ENCODE data around the gene PGAP1. TPM values are rescaled to one million over a fixed set of nuclear protein-coding genes. Genes with fewer than 3 reads are reported as not detected.

The PGAP1 gene
- total RNA-seq, 4 donors from 2014 or later, result 4.3 to 10.2 (median 6.9) TPM

DNA sequence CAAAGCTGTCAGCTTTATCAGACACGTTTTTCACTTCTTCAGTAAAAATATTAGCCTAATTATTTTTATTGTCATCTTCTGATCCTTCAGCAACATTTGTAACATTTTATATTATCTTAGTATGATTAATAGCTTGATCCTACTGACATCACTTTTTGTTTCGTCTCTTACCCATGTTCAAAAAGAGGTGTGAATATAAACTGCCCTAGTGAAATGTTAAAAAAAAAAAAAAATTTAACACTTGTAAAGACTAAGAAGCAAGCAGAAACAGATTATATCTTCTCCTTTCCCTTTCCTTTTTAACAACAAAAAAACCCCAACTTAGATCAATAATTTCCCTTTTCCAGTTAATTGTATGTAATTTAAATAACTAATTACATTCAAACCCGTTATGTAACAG lies 81.1 kb downstream of the PGAP1 start:
- TF ChIP-seq POLR2A (IDR thresholded peaks at IDR 0.05) (no peak), EP300 (IDR thresholded peaks at IDR 0.05) (no peak), POLR2AphosphoS5 (IDR thresholded peaks at IDR 0.05) (no peak)
- TF ChIP-seq, protein P1, sequence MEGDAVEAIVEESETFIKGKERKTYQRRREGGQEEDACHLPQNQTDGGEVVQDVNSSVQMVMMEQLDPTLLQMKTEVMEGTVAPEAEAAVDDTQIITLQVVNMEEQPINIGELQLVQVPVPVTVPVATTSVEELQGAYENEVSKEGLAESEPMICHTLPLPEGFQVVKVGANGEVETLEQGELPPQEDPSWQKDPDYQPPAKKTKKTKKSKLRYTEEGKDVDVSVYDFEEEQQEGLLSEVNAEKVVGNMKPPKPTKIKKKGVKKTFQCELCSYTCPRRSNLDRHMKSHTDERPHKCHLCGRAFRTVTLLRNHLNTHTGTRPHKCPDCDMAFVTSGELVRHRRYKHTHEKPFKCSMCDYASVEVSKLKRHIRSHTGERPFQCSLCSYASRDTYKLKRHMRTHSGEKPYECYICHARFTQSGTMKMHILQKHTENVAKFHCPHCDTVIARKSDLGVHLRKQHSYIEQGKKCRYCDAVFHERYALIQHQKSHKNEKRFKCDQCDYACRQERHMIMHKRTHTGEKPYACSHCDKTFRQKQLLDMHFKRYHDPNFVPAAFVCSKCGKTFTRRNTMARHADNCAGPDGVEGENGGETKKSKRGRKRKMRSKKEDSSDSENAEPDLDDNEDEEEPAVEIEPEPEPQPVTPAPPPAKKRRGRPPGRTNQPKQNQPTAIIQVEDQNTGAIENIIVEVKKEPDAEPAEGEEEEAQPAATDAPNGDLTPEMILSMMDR (IDR thresholded peaks at IDR 0.05), result no peak
- H3K27me3 ChIP-seq, result no peaks in the 10 kb centered on the region
- H3K27ac ChIP-seq, result no peak overlapping the region
- no peak for ATAC-seq
- 81 to 95% methylated on average over 2 to 3 of the region's 3 CpGs for whole genome bisulfite sequencing, 2 donors (ENCODE audit: low coverage in 1 of 2)
- H3K4me3 ChIP-seq, result no peak overlapping the region
- peaks cover 0 to 50% of the 10 kb centered on the region in 2 donors for H3K36me3 ChIP-seq
- no peaks in the 10 kb centered on the region for H3K9me3 ChIP-seq
- no peaks in the 10 kb centered on the region for H3K4me1 ChIP-seq

DNA sequence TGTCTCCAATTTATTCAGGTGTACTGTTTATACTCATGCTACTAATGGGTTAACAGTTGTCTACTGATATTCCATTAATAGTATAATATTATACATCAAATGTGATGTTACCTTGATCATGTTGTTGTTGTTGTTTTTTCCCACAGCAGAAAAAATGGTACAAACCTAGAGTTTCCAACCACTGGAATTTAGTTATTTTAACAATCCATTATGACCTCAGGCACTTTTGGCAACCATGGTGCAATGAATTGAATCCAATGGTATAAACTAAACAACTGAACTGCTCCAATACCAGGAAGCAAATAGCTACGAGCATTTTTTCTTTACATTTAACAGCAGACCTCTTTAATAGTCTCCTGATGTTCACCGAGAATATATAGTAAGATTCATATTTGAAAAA lies 86.3 kb downstream of the PGAP1 start:
- Histone ChIP-seq H3K36me3 (peaks cover 0 to 57% of the 10 kb centered on the region in 2 donors), H3K27ac (no peak overlapping the region), H3K27me3 (no peaks in the 10 kb centered on the region), H3K4me3 (no peak overlapping the region), H3K4me1 (peaks cover 0 to 6% (median 0%) of the 10 kb centered on the region in 3 donors), H3K9me3 (no peaks in the 10 kb centered on the region)
- ATAC-seq, result no peak
- no peak for TF ChIP-seq POLR2A (IDR thresholded peaks at IDR 0.05)
- TF ChIP-seq EP300 (IDR thresholded peaks at IDR 0.05), result no peak
- no peak for TF ChIP-seq POLR2AphosphoS5 (IDR thresholded peaks at IDR 0.05)
- TF ChIP-seq, protein P1 (IDR thresholded peaks at IDR 0.05), result no peak
- WGBS, 2 donors (ENCODE audit: low coverage in 1 of 2), result 85 to 94% methylated on average over 2 of the region's 2 CpGs

DNA sequence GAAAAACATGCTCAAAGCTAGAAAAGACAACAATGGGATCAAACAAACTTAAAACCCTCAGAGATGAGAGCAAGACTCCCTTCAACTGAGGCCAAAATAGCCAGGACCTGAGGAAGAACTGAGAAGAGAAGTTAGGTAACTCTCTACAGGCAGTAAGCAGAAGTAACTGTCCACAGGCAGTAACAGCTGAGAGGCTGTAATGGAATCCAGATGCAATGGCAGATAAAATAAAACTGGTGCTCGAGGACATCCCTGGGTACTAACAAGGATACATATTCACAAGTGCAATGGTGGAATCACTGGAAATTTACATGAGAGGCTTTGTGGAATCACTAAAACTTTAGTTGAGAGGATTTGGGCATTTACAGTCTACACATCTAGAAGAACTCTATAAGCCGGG lies 86.9 kb downstream of the PGAP1 start:
- TF ChIP-seq, protein P1 (IDR thresholded peaks at IDR 0.05), result no peak
- no peak for TF ChIP-seq EP300 (IDR thresholded peaks at IDR 0.05)
- TF ChIP-seq POLR2AphosphoS5 (IDR thresholded peaks at IDR 0.05), result no peak
- no peak for TF ChIP-seq POLR2A (IDR thresholded peaks at IDR 0.05)
- H3K4me1 ChIP-seq, result peaks cover 0 to 6% (median 0%) of the 10 kb centered on the region in 3 donors
- ATAC-seq, result no peak
- H3K27ac ChIP-seq, result no peak overlapping the region
- no peak overlapping the region for H3K4me3 ChIP-seq
- WGBS, 2 donors (ENCODE audit: low coverage in 1 of 2), result 90 to 100% methylated on average over 2 of the region's 2 CpGs
- H3K36me3 ChIP-seq, result peaks cover 0 to 56% of the 10 kb centered on the region in 2 donors
- H3K27me3 ChIP-seq, result no peaks in the 10 kb centered on the region
- H3K9me3 ChIP-seq, result no peaks in the 10 kb centered on the region

DNA sequence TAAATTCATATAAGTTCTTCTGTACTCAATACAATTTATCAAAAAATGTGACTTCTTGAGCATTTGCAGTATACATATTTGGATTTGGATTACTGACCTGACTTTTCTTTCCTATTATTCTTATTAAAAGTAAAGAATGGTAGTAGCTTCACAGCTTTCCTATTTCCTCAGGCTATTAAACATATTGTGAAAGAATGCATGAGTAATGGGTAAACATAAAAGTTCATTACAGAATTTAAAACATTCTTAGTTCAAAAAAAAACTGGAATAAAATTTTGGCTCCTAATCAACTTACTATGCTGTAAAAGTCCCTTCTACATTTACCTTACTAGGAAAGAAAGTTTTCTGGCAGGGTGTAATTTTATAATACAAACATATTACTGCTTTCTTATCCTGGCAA lies 90.1 kb downstream of the PGAP1 start:
- Histone ChIP-seq H3K27me3 (no peaks in the 10 kb centered on the region), H3K4me1 (peaks cover 0 to 6% (median 0%) of the 10 kb centered on the region in 3 donors), H3K27ac (no peak overlapping the region), H3K36me3 (peaks cover 0 to 36% of the 10 kb centered on the region in 2 donors), H3K4me3 (no peak overlapping the region), H3K9me3 (no peaks in the 10 kb centered on the region)
- no peak for ATAC-seq
- TF ChIP-seq, protein P1 (IDR thresholded peaks at IDR 0.05), result no peak
- TF ChIP-seq EP300 (IDR thresholded peaks at IDR 0.05) (no peak), POLR2A (IDR thresholded peaks at IDR 0.05) (no peak), POLR2AphosphoS5 (IDR thresholded peaks at IDR 0.05) (no peak)

DNA sequence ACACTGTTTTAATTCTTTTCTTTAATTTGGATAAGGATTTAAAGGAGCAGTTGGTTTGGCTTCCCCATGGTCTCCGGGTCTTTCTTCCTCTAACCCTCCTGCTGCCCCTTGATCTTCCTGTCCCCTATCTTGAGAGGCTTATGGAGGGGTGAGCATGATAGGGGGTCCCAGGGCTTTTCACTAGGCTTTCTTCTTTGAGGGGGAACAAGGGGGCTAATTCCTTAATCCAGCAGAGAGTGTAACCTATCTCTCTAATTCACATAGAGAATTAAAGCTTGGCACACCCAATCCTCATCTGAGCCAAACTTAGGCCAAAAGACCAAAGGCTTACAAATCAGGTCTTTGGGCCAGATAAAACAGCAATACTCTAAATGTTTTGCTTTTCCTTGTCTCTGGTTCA lies 95.8 kb downstream of the PGAP1 start:
- H3K4me1 ChIP-seq, result no peaks in the 10 kb centered on the region
- H3K36me3 ChIP-seq, result no peaks in the 10 kb centered on the region
- no peak overlapping the region for H3K27ac ChIP-seq
- H3K27me3 ChIP-seq, result no peaks in the 10 kb centered on the region
- TF ChIP-seq POLR2AphosphoS5 (IDR thresholded peaks at IDR 0.05) (no peak), POLR2A (IDR thresholded peaks at IDR 0.05) (no peak), EP300 (IDR thresholded peaks at IDR 0.05) (no peak)
- TF ChIP-seq, protein P1 (IDR thresholded peaks at IDR 0.05), result no peak
- ATAC-seq, result no peak
- H3K9me3 ChIP-seq, result no peaks in the 10 kb centered on the region
- no peak overlapping the region for H3K4me3 ChIP-seq
- WGBS, 2 donors (ENCODE audit: low coverage in 1 of 2), result 100% methylated on average over 1 of the region's 1 CpG; no CpG with 5 or more reads in 1 of the 2 donors
